Measurements from ENCODE around the gene MRPL23. TPM values are rescaled to one million over a fixed set of nuclear protein-coding genes. Genes with fewer than 3 reads are reported as not detected.

The MRPL23 gene
- total RNA-seq, 2 experiments from 2014 or later, result 115 to 119 TPM

- no peaks in the 10 kb centered on the region for H3K27me3 Mint-ChIP-seq
- intact Hi-C loops (cut with micrococcal nuclease), result no loop called here
- H3K9me3 Mint-ChIP-seq, result no peaks in the 10 kb centered on the region
- no peak overlapping the region for H3K4me3 Mint-ChIP-seq
- H3K4me1 Mint-ChIP-seq (ENCODE audit: low read depth), result no peaks in the 10 kb centered on the region
- ChIA-PET POLR2A (no interaction called here), CTCF (no interaction called here)
- no peak for DNase-seq
- H3K36me3 Mint-ChIP-seq, result no peaks in the 10 kb centered on the region
- no peak overlapping the region for H3K27ac Mint-ChIP-seq
Observed at GRCh38 chr11:1994121-1994520, 47.0 kb downstream of the MRPL23 start.

GRCh38 chr11:1997755-1998154, 50.6 kb downstream of the MRPL23 start, which contains the start of gene H19:
TSS of gene H19 (minus strand) at chr11:1997842.
- H3K4me3 Mint-ChIP-seq, result no peak within 1 kb of the TSS
- H3K27ac Mint-ChIP-seq, result no peak within 1 kb of the TSS
- no peaks in the 10 kb centered on the region for H3K27me3 Mint-ChIP-seq
- intact Hi-C loops (cut with micrococcal nuclease), result no loop called here
- POLR2A ChIA-PET, result no interaction called here
- CTCF ChIA-PET, result interaction anchor here (0.9 to 1.9 kb wide), 4 partner anchors 115 to 165 kb away, joined by 3 to 4 read pairs (median 3); partner anchors contain the start of gene TNNI2
- no peaks in the 10 kb centered on the region for H3K9me3 Mint-ChIP-seq
- no peak for DNase-seq
- H3K36me3 Mint-ChIP-seq, result no peaks in the 10 kb centered on the region
- H3K4me1 Mint-ChIP-seq (ENCODE audit: low read depth), result no peaks in the 10 kb centered on the region

DNA sequence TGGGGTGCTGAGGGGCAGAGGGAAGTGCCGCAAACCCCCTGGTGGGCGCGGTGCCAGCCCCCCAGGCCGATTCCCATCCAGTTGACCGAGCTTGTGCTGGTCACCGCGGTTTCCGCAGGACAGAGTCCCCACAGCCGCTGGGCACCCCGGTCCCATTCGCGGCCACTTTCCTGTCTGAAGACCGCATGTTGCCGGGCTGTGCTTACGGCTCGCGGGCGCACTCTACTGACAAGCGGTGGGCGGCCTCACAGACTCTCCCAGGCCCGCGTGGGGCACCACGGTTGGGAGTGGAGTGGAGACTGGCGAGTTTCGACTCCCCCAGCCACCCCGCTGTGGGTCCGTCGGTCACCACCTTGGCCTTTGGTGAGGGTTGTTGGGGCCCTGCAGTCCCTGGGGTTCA, 51.2 kb downstream of the MRPL23 start:
- POLR2A ChIA-PET, result no interaction called here
- no peaks in the 10 kb centered on the region for H3K9me3 Mint-ChIP-seq

DNA sequence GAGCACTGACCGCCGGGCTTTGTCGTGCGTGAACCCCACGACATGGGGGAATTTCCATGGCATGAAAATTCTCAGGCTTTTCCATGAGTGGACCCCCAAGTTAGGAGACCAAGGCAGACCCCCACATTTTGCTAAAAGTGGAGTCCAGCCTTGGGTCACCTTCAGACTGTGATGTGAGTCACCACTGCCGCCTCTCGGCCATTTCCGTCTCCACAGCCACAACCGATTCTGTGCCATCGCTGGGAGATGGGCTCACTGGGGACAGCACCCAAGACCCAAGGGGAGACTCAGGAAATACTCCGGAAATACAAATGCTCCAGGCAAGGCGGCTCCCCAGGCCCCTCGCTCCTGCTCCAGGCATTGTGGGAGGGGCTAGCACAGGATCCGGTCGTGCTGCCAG, 51.7 kb downstream of the MRPL23 start:
- POLR2A ChIA-PET, result no interaction called here
- CTCF ChIA-PET, result interaction anchor here (0.8 to 1.9 kb wide), 5 partner anchors 10 to 305 kb away, joined by 3 to 7 read pairs (median 4); no protein-coding TSS in a partner anchor
- Mint-ChIP-seq H3K4me1 (ENCODE audit: low read depth) (no peaks in the 10 kb centered on the region), H3K27me3 (no peaks in the 10 kb centered on the region), H3K4me3 (no peak overlapping the region), H3K27ac (no peak overlapping the region), H3K36me3 (no peaks in the 10 kb centered on the region), H3K9me3 (no peaks in the 10 kb centered on the region)
- intact Hi-C loops (cut with micrococcal nuclease), result no loop called here
- no peak for DNase-seq

More for the DNA sequence above, 51.2 kb downstream of the MRPL23 start:
- CTCF ChIA-PET, result interaction anchor here (0.9 to 1.9 kb wide), 3 partner anchors 116 to 165 kb away, joined by 3 to 4 read pairs (median 3); partner anchors contain the start of gene TNNI2
- H3K4me3 Mint-ChIP-seq, result no peak overlapping the region
- no peaks in the 10 kb centered on the region for H3K27me3 Mint-ChIP-seq
- intact Hi-C loops (cut with micrococcal nuclease), result no loop called here
- no peaks in the 10 kb centered on the region for H3K36me3 Mint-ChIP-seq
- H3K27ac Mint-ChIP-seq, result no peak overlapping the region
- H3K4me1 Mint-ChIP-seq (ENCODE audit: low read depth), result no peaks in the 10 kb centered on the region
- DNase-seq, result no peak

- H3K27me3 Mint-ChIP-seq, result no peaks in the 10 kb centered on the region
- ChIA-PET CTCF (interaction anchor here (0.6 to 5.0 kb wide), 30 partner anchors 16 to 352 kb away, joined by 3 to 106 read pairs (median 4); partner anchors contain the start of genes LSP1, SYT8 and TNNI2), POLR2A (no interaction called here)
- no peak overlapping the region for H3K27ac Mint-ChIP-seq
- no peak overlapping the region for H3K4me3 Mint-ChIP-seq
- intact Hi-C loops (cut with micrococcal nuclease), result no loop called here
- DNase-seq, result no peak
- H3K4me1 Mint-ChIP-seq (ENCODE audit: low read depth), result no peaks in the 10 kb centered on the region
- no peaks in the 10 kb centered on the region for H3K9me3 Mint-ChIP-seq
- no peaks in the 10 kb centered on the region for H3K36me3 Mint-ChIP-seq
Observed at GRCh38 chr11:2002042-2002776, 55.1 kb downstream of the MRPL23 start.

GRCh38 chr11:2002807-2003206, 55.7 kb downstream of the MRPL23 start:
- ChIA-PET POLR2A (no interaction called here), CTCF (interaction anchor here (0.6 to 5.0 kb wide), 18 partner anchors 17 to 352 kb away, joined by 3 to 106 read pairs (median 6); partner anchors contain the start of genes LSP1 and SYT8)
- Mint-ChIP-seq H3K36me3 (no peaks in the 10 kb centered on the region), H3K4me3 (no peak overlapping the region), H3K27ac (no peak overlapping the region), H3K4me1 (ENCODE audit: low read depth) (no peaks in the 10 kb centered on the region), H3K27me3 (no peaks in the 10 kb centered on the region), H3K9me3 (no peaks in the 10 kb centered on the region)
- DNase-seq, result no peak
- intact Hi-C loops (cut with micrococcal nuclease), result no loop called here

GRCh38 chr11:2004466-2004865, 57.3 kb downstream of the MRPL23 start:
- intact Hi-C loops (cut with micrococcal nuclease), result no loop called here
- H3K36me3 Mint-ChIP-seq, result no peaks in the 10 kb centered on the region
- ChIA-PET POLR2A (no interaction called here), CTCF (interaction anchor here (1.1 to 5.0 kb wide), 3 partner anchors 147 to 311 kb away, joined by 6 to 106 read pairs (median 10); no protein-coding TSS in a partner anchor)
- no peak overlapping the region for H3K4me3 Mint-ChIP-seq
- no peaks in the 10 kb centered on the region for H3K9me3 Mint-ChIP-seq
- H3K4me1 Mint-ChIP-seq (ENCODE audit: low read depth), result no peaks in the 10 kb centered on the region
- H3K27me3 Mint-ChIP-seq, result no peaks in the 10 kb centered on the region
- no peak for DNase-seq
- no peak overlapping the region for H3K27ac Mint-ChIP-seq

Other genes with a start within 250 kb of the MRPL23 start
- under 1 TPM; 0.27 to 0.29 TPM for gene IFITM10, start 196.7 kb upstream of the MRPL23 start, total RNA-seq
- gene CTSD, start 183.4 kb upstream of the MRPL23 start, total RNA-seq, result 10 to 100 TPM; 52.0 to 58.7 TPM
- gene SYT8, start 112.3 kb upstream of the MRPL23 start, total RNA-seq, result not detected
- gene TNNI2, start 108.4 kb upstream of the MRPL23 start, total RNA-seq, result not detected
- gene LSP1, start 94.2 kb upstream of the MRPL23 start, total RNA-seq, result 100 to 1,000 TPM; 179 to 181 TPM
- under 1 TPM in 1 of 2 experiments, not detected in 1; 0.07 TPM for gene PRR33, start 55.4 kb upstream of the MRPL23 start, total RNA-seq
- gene TNNT3, start 27.6 kb upstream of the MRPL23 start, total RNA-seq, result 1 to 10 TPM; 6.0 to 6.8 TPM
- not detected for gene H19, start 50.5 kb downstream of the MRPL23 start, total RNA-seq
- gene IGF2, start 192.1 kb downstream of the MRPL23 start, total RNA-seq, result 10 to 100 TPM; 26.5 to 27.0 TPM
- gene INS, start 213.9 kb downstream of the MRPL23 start, total RNA-seq, result not detected
- gene TH, start 224.5 kb downstream of the MRPL23 start, total RNA-seq, result not detected